ENCODE data around the gene DTX2.
"Not testable (repeated sequence)": the region's sequence is repeated elsewhere in the genome, so short reads cannot be mapped to it uniquely, and the experiment has no call there.

The DTX2 gene

GRCh38 chr7:76462271-76462882 is 868 bp downstream of the DTX2 start:
- not testable (repeated sequence) for H3K79me1 ChIP-seq (ENCODE audit: low read length); H3K4ac ChIP-seq (ENCODE audit: low read depth, low read length); H3K9ac ChIP-seq (ENCODE audit: low read length); H3K18ac ChIP-seq (ENCODE audit: low read length); H2BK120ac ChIP-seq (ENCODE audit: insufficient read depth, low read length, poor library complexity); H2BK5ac ChIP-seq (ENCODE audit: low read depth, low read length, poor library complexity); H3K23ac ChIP-seq (ENCODE audit: low read length); H4K8ac ChIP-seq (ENCODE audit: low read depth, low read length); H3K4me1 ChIP-seq (ENCODE audit: control insufficient read depth in 1 of 2, insufficient read depth in 2 of 2, low read length in 2 of 2); H3K36me3 ChIP-seq (ENCODE audit: control insufficient read depth in 1 of 2, insufficient read depth in 2 of 2, low read length in 2 of 2); DNase-seq; H3K14ac ChIP-seq (ENCODE audit: low read length); H3K27me3 ChIP-seq (ENCODE audit: insufficient read depth, low read length); H2BK12ac ChIP-seq (ENCODE audit: low read length); H3K79me2 ChIP-seq (ENCODE audit: control insufficient read depth, insufficient read depth, low read length, poor library complexity); H3K4me3 ChIP-seq (ENCODE audit: low read depth, low read length); H2AK5ac ChIP-seq (ENCODE audit: low read length); H2AFZ ChIP-seq (ENCODE audit: insufficient read depth, low read length, poor library complexity); H4K91ac ChIP-seq (ENCODE audit: low read depth, low read length); H4K12ac ChIP-seq (ENCODE audit: low read depth, low read length); H3K4me2 ChIP-seq (ENCODE audit: low read length); H3K27ac ChIP-seq (ENCODE audit: low read depth, low read length); H3K9me3 ChIP-seq (ENCODE audit: insufficient read depth, low read depth, low read length)
- WGBS (ENCODE audit: extremely low coverage, insufficient coverage, insufficient read length) = no CpG with 5 or more reads among the region's 17 CpGs

GRCh38 chr7:76464959-76465358 is 3.5 kb downstream of the DTX2 start:
- H3K23ac ChIP-seq (ENCODE audit: low read length); H3K4ac ChIP-seq (ENCODE audit: low read depth, low read length); H3K79me1 ChIP-seq (ENCODE audit: low read length); H2AFZ ChIP-seq (ENCODE audit: insufficient read depth, low read length, poor library complexity); H3K14ac ChIP-seq (ENCODE audit: low read length); H4K91ac ChIP-seq (ENCODE audit: low read depth, low read length); H3K79me2 ChIP-seq (ENCODE audit: control insufficient read depth, insufficient read depth, low read length, poor library complexity); H3K18ac ChIP-seq (ENCODE audit: low read length); H2BK12ac ChIP-seq (ENCODE audit: low read length); H3K4me1 ChIP-seq (ENCODE audit: control insufficient read depth in 1 of 2, insufficient read depth in 2 of 2, low read length in 2 of 2); H2BK5ac ChIP-seq (ENCODE audit: low read depth, low read length, poor library complexity); H3K9ac ChIP-seq (ENCODE audit: low read length); H4K12ac ChIP-seq (ENCODE audit: low read depth, low read length); H3K9me3 ChIP-seq (ENCODE audit: insufficient read depth, low read depth, low read length); DNase-seq; H2BK120ac ChIP-seq (ENCODE audit: insufficient read depth, low read length, poor library complexity); H3K4me2 ChIP-seq (ENCODE audit: low read length); H3K27me3 ChIP-seq (ENCODE audit: insufficient read depth, low read length); H3K4me3 ChIP-seq (ENCODE audit: low read depth, low read length); H3K27ac ChIP-seq (ENCODE audit: low read depth, low read length); H4K8ac ChIP-seq (ENCODE audit: low read depth, low read length); H2AK5ac ChIP-seq (ENCODE audit: low read length); H3K36me3 ChIP-seq (ENCODE audit: control insufficient read depth in 1 of 2, insufficient read depth in 2 of 2, low read length in 2 of 2): not testable (repeated sequence)
- no CpG with 5 or more reads among the region's 5 CpGs for WGBS (ENCODE audit: extremely low coverage, insufficient coverage, insufficient read length)

- not testable (repeated sequence) for H4K8ac ChIP-seq (ENCODE audit: low read depth, low read length); H3K9ac ChIP-seq (ENCODE audit: low read length); H4K91ac ChIP-seq (ENCODE audit: low read depth, low read length); H2AFZ ChIP-seq (ENCODE audit: insufficient read depth, low read length, poor library complexity); H3K79me1 ChIP-seq (ENCODE audit: low read length); H4K12ac ChIP-seq (ENCODE audit: low read depth, low read length); H3K27ac ChIP-seq (ENCODE audit: low read depth, low read length); H3K23ac ChIP-seq (ENCODE audit: low read length); H2BK120ac ChIP-seq (ENCODE audit: insufficient read depth, low read length, poor library complexity); H2BK5ac ChIP-seq (ENCODE audit: low read depth, low read length, poor library complexity); H3K36me3 ChIP-seq (ENCODE audit: control insufficient read depth in 1 of 2, insufficient read depth in 2 of 2, low read length in 2 of 2); H3K14ac ChIP-seq (ENCODE audit: low read length); H3K4me3 ChIP-seq (ENCODE audit: low read depth, low read length); DNase-seq; H3K4me2 ChIP-seq (ENCODE audit: low read length); H3K4ac ChIP-seq (ENCODE audit: low read depth, low read length); H3K4me1 ChIP-seq (ENCODE audit: control insufficient read depth in 1 of 2, insufficient read depth in 2 of 2, low read length in 2 of 2); H3K9me3 ChIP-seq (ENCODE audit: insufficient read depth, low read depth, low read length); H3K27me3 ChIP-seq (ENCODE audit: insufficient read depth, low read length); H2AK5ac ChIP-seq (ENCODE audit: low read length); H3K79me2 ChIP-seq (ENCODE audit: control insufficient read depth, insufficient read depth, low read length, poor library complexity); H3K18ac ChIP-seq (ENCODE audit: low read length); H2BK12ac ChIP-seq (ENCODE audit: low read length)
- no CpG with 5 or more reads among the region's 8 CpGs for WGBS (ENCODE audit: extremely low coverage, insufficient coverage, insufficient read length)
Measured at GRCh38 chr7:76465950-76466349, 4.4 kb downstream of the DTX2 start.

GRCh38 chr7:76467743-76468404 is 6.4 kb downstream of the DTX2 start:
- H3K18ac ChIP-seq (ENCODE audit: low read length); H2BK12ac ChIP-seq (ENCODE audit: low read length); H3K4me1 ChIP-seq (ENCODE audit: control insufficient read depth in 1 of 2, insufficient read depth in 2 of 2, low read length in 2 of 2); DNase-seq; H3K79me1 ChIP-seq (ENCODE audit: low read length); H3K79me2 ChIP-seq (ENCODE audit: control insufficient read depth, insufficient read depth, low read length, poor library complexity); H2BK120ac ChIP-seq (ENCODE audit: insufficient read depth, low read length, poor library complexity); H3K36me3 ChIP-seq (ENCODE audit: control insufficient read depth in 1 of 2, insufficient read depth in 2 of 2, low read length in 2 of 2); H2AK5ac ChIP-seq (ENCODE audit: low read length); H2AFZ ChIP-seq (ENCODE audit: insufficient read depth, low read length, poor library complexity); H3K9ac ChIP-seq (ENCODE audit: low read length); H3K27ac ChIP-seq (ENCODE audit: low read depth, low read length); H4K91ac ChIP-seq (ENCODE audit: low read depth, low read length); H3K27me3 ChIP-seq (ENCODE audit: insufficient read depth, low read length); H3K9me3 ChIP-seq (ENCODE audit: insufficient read depth, low read depth, low read length); H2BK5ac ChIP-seq (ENCODE audit: low read depth, low read length, poor library complexity); H3K14ac ChIP-seq (ENCODE audit: low read length); H4K8ac ChIP-seq (ENCODE audit: low read depth, low read length); H3K4me2 ChIP-seq (ENCODE audit: low read length); H3K23ac ChIP-seq (ENCODE audit: low read length); H3K4me3 ChIP-seq (ENCODE audit: low read depth, low read length); H4K12ac ChIP-seq (ENCODE audit: low read depth, low read length): not testable (repeated sequence)
- H3K4ac ChIP-seq (ENCODE audit: low read depth, low read length) = peak overlapping the region; percentile 46
- WGBS (ENCODE audit: extremely low coverage, insufficient coverage, insufficient read length) = no CpG with 5 or more reads among the region's 14 CpGs
